Islet of Langerhans (tissue), 1 donor: Measurements from ENCODE around the gene WHRN.

ENCODE experiments used
- FAIRE-seq: peaks from one replicate; lab custom pipeline; 2011; peaks lifted over from hg19 to GRCh38; lab: Jason Lieb, UNC

The WHRN gene

GRCh38 chr9:114505187-114506081, at the start of gene WHRN:
Gene WHRN, minus strand, starts transcription at chr9:114505473. Its CDS starts 672 bp downstream, at chr9:114504801.
- no peak for FAIRE-seq

GRCh38 chr9:114553202-114553601, 47.9 kb upstream of the WHRN start:
- no peak for FAIRE-seq

GRCh38 chr9:114552706-114553105, 47.4 kb upstream of the WHRN start:
- FAIRE-seq, result no peak

GRCh38 chr9:114551750-114552685, 46.7 kb upstream of the WHRN start:
- peak; percentile 98 for FAIRE-seq

- FAIRE-seq, result no peak
These were observed 44.5 kb upstream of the WHRN start for GRCh38 chr9:114549697-114550330.

GRCh38 chr9:114546851-114547250, 41.6 kb upstream of the WHRN start:
- FAIRE-seq, result no peak

GRCh38 chr9:114545055-114545454, 39.8 kb upstream of the WHRN start:
- FAIRE-seq, result no peak

GRCh38 chr9:114539701-114540380, 34.6 kb upstream of the WHRN start:
- no peak for FAIRE-seq

GRCh38 chr9:114538241-114538640, 33.0 kb upstream of the WHRN start:
- no peak for FAIRE-seq

GRCh38 chr9:114532561-114533237, 27.4 kb upstream of the WHRN start:
- FAIRE-seq, result no peak

GRCh38 chr9:114529285-114529684, 24.0 kb upstream of the WHRN start:
- no peak for FAIRE-seq

- no peak for FAIRE-seq
These were observed 21.5 kb upstream of the WHRN start for GRCh38 chr9:114526807-114527206.

- FAIRE-seq, result no peak
These were observed 20.2 kb upstream of the WHRN start for GRCh38 chr9:114525513-114525912.

GRCh38 chr9:114524247-114524681, 19.0 kb upstream of the WHRN start:
- FAIRE-seq, result no peak

- FAIRE-seq, result no peak
These were observed 17.6 kb upstream of the WHRN start for GRCh38 chr9:114522847-114523246.

GRCh38 chr9:114522286-114522685, 17.0 kb upstream of the WHRN start:
- no peak for FAIRE-seq

GRCh38 chr9:114521846-114522245, 16.6 kb upstream of the WHRN start:
- no peak for FAIRE-seq

- no peak for FAIRE-seq
These were observed 13.3 kb upstream of the WHRN start for GRCh38 chr9:114518599-114519022.

- no peak for FAIRE-seq
These were observed 12.8 kb upstream of the WHRN start for GRCh38 chr9:114518120-114518519.

- FAIRE-seq, result no peak
These were observed 11.6 kb upstream of the WHRN start for GRCh38 chr9:114516913-114517312.

GRCh38 chr9:114515528-114515927, 10.3 kb upstream of the WHRN start:
- no peak for FAIRE-seq
